A549 (cell line): ENCODE measurements around the gene SDC1. TPM values are rescaled to one million over a fixed set of nuclear protein-coding genes. Genes with fewer than 3 reads are reported as not detected.

ENCODE experiments used
- ATAC-seq, 2 experiments: fragments of 200-7000 bp in 1 of 2; fragments of >200 bp in 1 of 2; cut with Nextera tagmentation in 1 of 2; cut with Tn5 transposase in 1 of 2; 3 replicates each; pipeline versions ENCODE4 v1.8.0 to v1.9.1; 2018 to 2020; ENCODE audit warnings: mild to moderate bottlenecking in 1 of 2, moderate library complexity in 1 of 2
- CTCF ChIA-PET: fragments of 300-600 bp; sonication (Branson Sonifier 250); formaldehyde crosslinking; extraction: SDS; loops from one replicate; lab custom pipeline; 2021; ENCODE audit warnings: antibody characterized with exemption, inconsistent platforms; lab: Yijun Ruan, JAX
- POLR2A ChIA-PET: fragments of 350-600 bp; formaldehyde crosslinking; extraction: SDS; loops from one replicate; lab custom pipeline; 2021; ENCODE audit warnings: antibody characterized with exemption, inconsistent platforms; lab: Yijun Ruan, JAX
- DNase-seq, 2 experiments: peaks; one replicate each; pipeline versions ENCODE4 v3.0.0 to v3.0.0-alpha.2; 2011 to 2016; ENCODE audit warnings: low read depth in 1 of 2, low spot score in 1 of 2
- FAIRE-seq: peaks from 2 replicates; lab custom pipeline; 2011; peaks lifted over from hg19 to GRCh38; lab: Jason Lieb, UNC
- H3K27ac ChIP-seq, 2 experiments: fragments of >200 bp; sonication (Bioruptor Twin); formaldehyde crosslinking; 3 replicates each; pipeline ENCODE4 v1.5.1; 2016 to 2017
- H3K4me1 ChIP-seq: fragments of >200 bp; sonication (Bioruptor Twin); formaldehyde crosslinking; 3 replicates; pipeline ENCODE4 v1.6.1; 2016
- H3K4me2 ChIP-seq: fragments of >200 bp; sonication (Bioruptor Twin); formaldehyde crosslinking; 3 replicates; pipeline ENCODE4 v1.6.1; 2016
- H3K4me3 ChIP-seq: fragments of >200 bp; sonication (Bioruptor Twin); formaldehyde crosslinking; 3 replicates; pipeline ENCODE4 v1.5.1; 2016
- H3K9me3 ChIP-seq: fragments of >200 bp; sonication (Bioruptor Twin); formaldehyde crosslinking; 3 replicates; pipeline ENCODE4 v1.6.1; 2016
- BCL3 ChIP-seq: fragments of >200 bp; sonication (Bioruptor Twin); formaldehyde crosslinking; IDR thresholded peaks from 3 replicates; pipeline ENCODE4 v1.6.1; 2016
- CBX8 ChIP-seq: fragments of 200-600 bp; sonication (generic); IDR thresholded peaks from 2 replicates; pipeline ENCODE4 v1.6.1; 2016
- CEBPB ChIP-seq, 2 experiments: fragments of >200 bp in 1 of 2; sonication (Bioruptor Twin) in 1 of 2; formaldehyde crosslinking in 1 of 2; IDR thresholded peaks; 2 replicates each; pipeline ENCODE4 v1.6.1; 2012 to 2016
- E2F6 ChIP-seq: IDR thresholded peaks from 2 replicates; pipeline ENCODE4 v1.6.1; 2012; ENCODE audit warnings: low read depth, borderline replicate concordance
- EHF ChIP-seq: fragments of 250-450 bp; sonication (Bioruptor Pico); IDR thresholded peaks from 2 replicates; pipeline ENCODE4 v1.5.0; 2020; ENCODE audit warnings: mild to moderate bottlenecking
- FOSL2 ChIP-seq, 2 experiments: fragments of 450-650 bp in 1 of 2; fragments of >200 bp in 1 of 2; sonication (Bioruptor Twin) in 1 of 2; formaldehyde crosslinking; IDR thresholded peaks; 2 replicates each; pipeline versions ENCODE4 v1.5.0 to v1.6.1; 2016 to 2020; ENCODE audit warnings: mild to moderate bottlenecking in 1 of 2, moderate library complexity in 1 of 2
- HDAC2 ChIP-seq: fragments of 200-600 bp; sonication (generic); IDR thresholded peaks from 2 replicates; pipeline ENCODE4 v1.6.1; 2016
- HEYL ChIP-seq: fragments of 250-450 bp; sonication (Bioruptor Pico); IDR thresholded peaks from 2 replicates; pipeline ENCODE4 v1.8.0; 2021; ENCODE audit warnings: mild to moderate bottlenecking, moderate library complexity
- HMGXB4 ChIP-seq: fragments of 250-450 bp; sonication (Bioruptor Pico); IDR thresholded peaks from 2 replicates; pipeline ENCODE4 v1.5.0; 2021; ENCODE audit warnings: mild to moderate bottlenecking, moderate library complexity, borderline replicate concordance
- HOXB5 ChIP-seq: fragments of 250-450 bp; sonication (Bioruptor Pico); IDR thresholded peaks from 2 replicates; pipeline ENCODE4 v1.5.0; 2020; ENCODE audit warnings: mild to moderate bottlenecking, moderate library complexity
- JUN ChIP-seq, 2 experiments: fragments of >200 bp; sonication (Bioruptor Twin); formaldehyde crosslinking; IDR thresholded peaks; 2 replicates in 1 of 2; 3 replicates in 1 of 2; pipeline ENCODE4 v1.6.1; 2016 to 2017
- JUNB ChIP-seq: fragments of >200 bp; sonication (Bioruptor Twin); formaldehyde crosslinking; IDR thresholded peaks from 2 replicates; pipeline ENCODE4 v1.6.1; 2016
- MAFK ChIP-seq: fragments of 450-650 bp; IDR thresholded peaks from 2 replicates; pipeline ENCODE4 v1.6.1; 2014; ENCODE audit not compliant: partially characterized antibody
- MAX ChIP-seq: IDR thresholded peaks from 2 replicates; pipeline ENCODE4 v1.6.1; 2012
- MYC ChIP-seq: IDR thresholded peaks from 2 replicates; pipeline ENCODE4 v1.6.1; 2012; ENCODE audit warnings: mild to moderate bottlenecking, inconsistent platforms, low read length, improper control_type of control experiment, borderline replicate concordance
- NFE2L2 ChIP-seq: fragments of 150-350 bp; conservative IDR thresholded peaks from 2 replicates; pipeline ENCODE4 v1.6.1; 2014; ENCODE audit warnings: low read length
- POLR2A ChIP-seq: IDR thresholded peaks from 2 replicates; pipeline ENCODE4 v1.6.1; 2012; ENCODE audit warnings: mild to moderate bottlenecking, low read length
- POLR2AphosphoS2 ChIP-seq: conservative IDR thresholded peaks from 2 replicates; pipeline ENCODE4 v1.6.1; 2012; ENCODE audit warnings: low read length, improper control_type of control experiment, inconsistent platforms
- REST ChIP-seq: fragments of 200-600 bp; sonication (generic); IDR thresholded peaks from 2 replicates; pipeline ENCODE4 v1.6.1; 2016; ENCODE audit warnings: antibody characterized with exemption, mild to moderate bottlenecking, moderate library complexity
- RFX5 ChIP-seq: fragments of 450-650 bp; IDR thresholded peaks from 2 replicates; pipeline ENCODE4 v1.7.1; 2014; ENCODE audit warnings: antibody characterized with exemption, mild to moderate bottlenecking, moderate library complexity
- RNF2 ChIP-seq: fragments of 200-600 bp; sonication (generic); IDR thresholded peaks from 2 replicates; pipeline ENCODE4 v1.6.1; 2016; ENCODE audit warnings: low read depth, mild to moderate bottlenecking, antibody characterized with exemption, moderate library complexity, borderline replicate concordance
- TFCP2L1 ChIP-seq: fragments of 250-450 bp; sonication (Bioruptor Pico); IDR thresholded peaks from 2 replicates; pipeline ENCODE4 v1.5.0; 2021; ENCODE audit warnings: mild to moderate bottlenecking
- ZC3H11A ChIP-seq: fragments of 450-650 bp; IDR thresholded peaks from 2 replicates; pipeline ENCODE4 v1.6.1; 2014; ENCODE audit warnings: antibody characterized with exemption, mild to moderate bottlenecking
- ZFP36 ChIP-seq: fragments of 450-650 bp; IDR thresholded peaks from 2 replicates; pipeline ENCODE4 v1.6.1; 2014; ENCODE audit warnings: borderline replicate concordance; ENCODE audit not compliant: partially characterized antibody
- WGBS: methylation state at CpG from one replicate; pipeline ENCODE4 v1.1.6; 2017; ENCODE audit errors: missing lambda C conversion rate; 5-methylcytosine and 5-hydroxymethylcytosine counted together
- polyA plus RNA-seq, 4 experiments: library from polyadenylated mRNA; depleted of rRNA in 3 of 4; stranded (reverse); fragments of >200 nt; fragmentation: RNase III in 1 of 4; extraction: RNeasy Plus Mini Kit Qiagen cat#74134 plus additional on column Dnase treatment in 1 of 4; gene quantifications; 2 replicates in 3 of 4; 3 replicates in 1 of 4; pipeline ENCODE4 v1.2.3, GENCODE V29; 2011 to 2017

Gene SDC1
- polyA plus RNA-seq, 2 of the 4 experiments (the other 2 are of a cell fraction) = 116 to 171 TPM

- H3K4me2 ChIP-seq = no peak overlapping the region
- peaks cover 7% of the 10 kb centered on the region; the same call in 1 of the 3 replicates for H3K9me3 ChIP-seq
- H3K4me1 ChIP-seq = peaks cover 7% of the 10 kb centered on the region; the same call in 2 of the 3 replicates
- 62% methylated on average over 2 of the region's 2 CpGs for WGBS
- H3K4me3 ChIP-seq = no peak overlapping the region
- H3K27ac ChIP-seq = no peak overlapping the region
- CTCF ChIA-PET = interaction anchor here (1.0 to 1.2 kb wide), 2 partner anchors 15 to 63 kb away, joined by 3 read pairs; no protein-coding TSS in a partner anchor
- DNase-seq (no peak), ATAC-seq (no peak), FAIRE-seq (no peak)
- POLR2A ChIA-PET = no interaction called here
- TF ChIP-seq FOSL2 (IDR thresholded peaks at IDR 0.05) (no peak), FOSL2 (CRISPR knock-in tag; IDR thresholded peaks at IDR 0.05) (no peak), HEYL (CRISPR knock-in tag) (no peak), HMGXB4 (CRISPR knock-in tag) (no peak), POLR2AphosphoS2 (no peak), JUN (IDR thresholded peaks at IDR 0.05) (no peak), EHF (CRISPR knock-in tag) (no peak), RFX5 (no peak), HOXB5 (CRISPR knock-in tag) (no peak), ZFP36 (no peak), HDAC2 (no peak)
Observed at GRCh38 chr2:20159411-20160070, 65.4 kb downstream of the SDC1 start.

- TF ChIP-seq NFE2L2 (no peak), CBX8 (no peak)
- TF ChIP-seq, all 56 proteins: peak for 0
- Histone ChIP-seq H3K27ac (no peak overlapping the region), H3K4me3 (no peak overlapping the region), H3K4me2 (no peak overlapping the region), H3K4me1 (peaks cover 4% of the 10 kb centered on the region; the same call in 1 of the 3 replicates), H3K9me3 (peaks cover 7% of the 10 kb centered on the region; the same call in 1 of the 3 replicates)
- ChIA-PET CTCF (interaction anchor here (0.9 kb wide), 2 partner anchors 12 to 13 kb away, joined by 3 read pairs; no protein-coding TSS in a partner anchor), POLR2A (no interaction called here)
- ATAC-seq (no peak), DNase-seq (no peak), FAIRE-seq (no peak)
- 54% methylated on average over 8 of the region's 8 CpGs for WGBS
Observed at GRCh38 chr2:20157193-20157891, 67.6 kb downstream of the SDC1 start.

GRCh38 chr2:20156836-20157192, 68.1 kb downstream of the SDC1 start:
- FAIRE-seq (no peak), DNase-seq (no peak), ATAC-seq (peak in 1 of 2 experiments; percentile 36; a peak in 2 of 6 replicates)
- no peak for TF ChIP-seq RNF2
- no peak for TF ChIP-seq REST
- no peak for TF ChIP-seq TFCP2L1 (CRISPR knock-in tag)
- TF ChIP-seq CBX8 = no peak
- no peak for TF ChIP-seq MAX
- TF ChIP-seq ZC3H11A = no peak
- no peak for TF ChIP-seq JUNB
- TF ChIP-seq E2F6 = no peak
- no peak for TF ChIP-seq MYC
- no peak for TF ChIP-seq POLR2A
- no peak for TF ChIP-seq POLR2AphosphoS2
- no peak for TF ChIP-seq CEBPB (IDR thresholded peaks at IDR 0.05)
- TF ChIP-seq BCL3 = no peak
- no peak for TF ChIP-seq FOSL2 (IDR thresholded peaks at IDR 0.05)
- TF ChIP-seq FOSL2 (CRISPR knock-in tag; IDR thresholded peaks at IDR 0.05) = no peak
- TF ChIP-seq MAFK = no peak
- ChIA-PET CTCF (interaction anchor here (0.5 to 1.7 kb wide), 3 partner anchors 16 to 110 kb away, joined by 3 to 5 read pairs (median 4); partner anchors contain the start of gene SDC1), POLR2A (no interaction called here)
- peaks cover 7% of the 10 kb centered on the region; the same call in 1 of the 3 replicates for H3K9me3 ChIP-seq
- WGBS = 86% methylated on average over 3 of the region's 3 CpGs
- H3K4me2 ChIP-seq = no peak overlapping the region
- H3K4me3 ChIP-seq = no peak overlapping the region
- no peak overlapping the region for H3K27ac ChIP-seq
- peaks cover 4% of the 10 kb centered on the region; the same call in 1 of the 3 replicates for H3K4me1 ChIP-seq
